Lower leg skin (tissue), 3 donors: ENCODE measurements around the gene SLC3A2.

Experiments
- POLR2A ChIP-seq, 2 donors: fragments of 450-650 bp; IDR thresholded peaks; one replicate each; pipeline ENCODE4 v1.6.1; 2016 to 2017; ENCODE audit warnings: antibody characterized with exemption in 2 of 2, mild to moderate bottlenecking in 1 of 2, moderate library complexity in 1 of 2
- TF ChIP-seq, protein P1 (sequence below), 3 donors: fragments of 450-650 bp; IDR thresholded peaks; one replicate each; pipeline ENCODE4 v1.5.1; 2016; ENCODE audit warnings: antibody characterized with exemption in 3 of 3, mild to moderate bottlenecking in 3 of 3, moderate library complexity in 2 of 3

DNA sequence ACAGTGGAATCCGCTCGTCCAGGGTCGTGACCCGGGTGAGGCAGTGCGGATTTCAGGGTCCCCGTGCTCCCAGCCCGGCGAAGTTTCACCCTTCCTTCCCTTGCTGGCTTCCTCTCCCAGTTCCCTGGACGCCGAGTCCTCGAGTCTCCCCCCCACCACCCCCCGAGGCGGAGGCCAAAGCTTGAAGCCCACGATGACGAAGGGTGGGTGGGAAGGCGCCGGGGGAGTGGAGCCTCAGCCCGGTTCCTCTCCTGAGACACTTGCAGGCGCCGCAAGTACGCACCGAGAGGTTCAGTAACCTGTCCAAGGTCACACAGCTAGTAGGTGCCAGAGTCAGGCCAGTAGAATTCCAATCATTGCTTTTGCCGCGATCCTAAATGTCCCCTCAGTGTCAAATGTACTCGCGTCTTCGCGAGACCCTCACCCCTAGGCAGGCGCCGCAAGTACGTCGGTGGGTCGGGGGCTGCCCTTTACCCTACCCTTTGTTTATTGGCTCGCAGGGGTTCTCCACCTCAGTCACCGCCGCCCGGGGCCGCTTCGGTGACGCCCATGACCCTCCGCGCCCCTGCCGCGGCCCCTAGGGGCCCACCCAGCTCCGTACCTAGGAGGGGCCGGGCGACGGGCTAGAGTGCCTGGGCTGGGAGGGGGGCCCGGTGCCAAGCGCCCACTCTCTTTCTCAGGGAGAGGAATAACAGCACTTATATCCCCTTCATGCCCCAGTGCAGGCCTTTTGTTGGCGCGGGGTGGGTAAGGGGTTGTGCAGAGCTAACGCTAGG lies 46.2 kb downstream of the SLC3A2 start:
- no peak for TF ChIP-seq POLR2A (IDR thresholded peaks at IDR 0.05)
- TF ChIP-seq, protein P1, sequence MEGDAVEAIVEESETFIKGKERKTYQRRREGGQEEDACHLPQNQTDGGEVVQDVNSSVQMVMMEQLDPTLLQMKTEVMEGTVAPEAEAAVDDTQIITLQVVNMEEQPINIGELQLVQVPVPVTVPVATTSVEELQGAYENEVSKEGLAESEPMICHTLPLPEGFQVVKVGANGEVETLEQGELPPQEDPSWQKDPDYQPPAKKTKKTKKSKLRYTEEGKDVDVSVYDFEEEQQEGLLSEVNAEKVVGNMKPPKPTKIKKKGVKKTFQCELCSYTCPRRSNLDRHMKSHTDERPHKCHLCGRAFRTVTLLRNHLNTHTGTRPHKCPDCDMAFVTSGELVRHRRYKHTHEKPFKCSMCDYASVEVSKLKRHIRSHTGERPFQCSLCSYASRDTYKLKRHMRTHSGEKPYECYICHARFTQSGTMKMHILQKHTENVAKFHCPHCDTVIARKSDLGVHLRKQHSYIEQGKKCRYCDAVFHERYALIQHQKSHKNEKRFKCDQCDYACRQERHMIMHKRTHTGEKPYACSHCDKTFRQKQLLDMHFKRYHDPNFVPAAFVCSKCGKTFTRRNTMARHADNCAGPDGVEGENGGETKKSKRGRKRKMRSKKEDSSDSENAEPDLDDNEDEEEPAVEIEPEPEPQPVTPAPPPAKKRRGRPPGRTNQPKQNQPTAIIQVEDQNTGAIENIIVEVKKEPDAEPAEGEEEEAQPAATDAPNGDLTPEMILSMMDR (IDR thresholded peaks at IDR 0.05): no peak
